Body of pancreas (tissue), 4 donors: ENCODE measurements around the gene RIN3.

Source experiments
- POLR2A ChIP-seq, 3 donors: fragments of 450-650 bp; IDR thresholded peaks; one replicate each; pipeline ENCODE4 v1.6.1; 2016; ENCODE audit warnings: antibody characterized with exemption in 3 of 3, mild to moderate bottlenecking in 2 of 3
- TF ChIP-seq, protein P1 (sequence below), 7 experiments: fragments of 450-650 bp in 4 of 7; fragments of 200-600 bp in 3 of 7; sonication (generic) in 3 of 7; IDR thresholded peaks; one replicate each; pipeline ENCODE4 v1.5.1; 2016 to 2019; ENCODE audit warnings: antibody characterized with exemption in 7 of 7

GRCh38 chr14:92570674-92571262 lies 57.2 kb downstream of the RIN3 start:
- TF ChIP-seq, protein P1, sequence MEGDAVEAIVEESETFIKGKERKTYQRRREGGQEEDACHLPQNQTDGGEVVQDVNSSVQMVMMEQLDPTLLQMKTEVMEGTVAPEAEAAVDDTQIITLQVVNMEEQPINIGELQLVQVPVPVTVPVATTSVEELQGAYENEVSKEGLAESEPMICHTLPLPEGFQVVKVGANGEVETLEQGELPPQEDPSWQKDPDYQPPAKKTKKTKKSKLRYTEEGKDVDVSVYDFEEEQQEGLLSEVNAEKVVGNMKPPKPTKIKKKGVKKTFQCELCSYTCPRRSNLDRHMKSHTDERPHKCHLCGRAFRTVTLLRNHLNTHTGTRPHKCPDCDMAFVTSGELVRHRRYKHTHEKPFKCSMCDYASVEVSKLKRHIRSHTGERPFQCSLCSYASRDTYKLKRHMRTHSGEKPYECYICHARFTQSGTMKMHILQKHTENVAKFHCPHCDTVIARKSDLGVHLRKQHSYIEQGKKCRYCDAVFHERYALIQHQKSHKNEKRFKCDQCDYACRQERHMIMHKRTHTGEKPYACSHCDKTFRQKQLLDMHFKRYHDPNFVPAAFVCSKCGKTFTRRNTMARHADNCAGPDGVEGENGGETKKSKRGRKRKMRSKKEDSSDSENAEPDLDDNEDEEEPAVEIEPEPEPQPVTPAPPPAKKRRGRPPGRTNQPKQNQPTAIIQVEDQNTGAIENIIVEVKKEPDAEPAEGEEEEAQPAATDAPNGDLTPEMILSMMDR (IDR thresholded peaks at IDR 0.05): no peak
- no peak for TF ChIP-seq POLR2A (IDR thresholded peaks at IDR 0.05)
